Thymus (tissue), 11 donors: Measurements from ENCODE around the gene LRMDA. TPM values are rescaled to one million over a fixed set of nuclear protein-coding genes. Genes with fewer than 3 reads are reported as not detected.

ENCODE experiments used
- DNase-seq, 9 donors: peaks; one replicate each; pipeline ENCODE4 v3.0.0-alpha.2; 2013; ENCODE audit warnings: low spot score in 9 of 9, low read depth in 6 of 9, missing footprints in 1 of 9
- H3K27ac ChIP-seq, 2 donors: one replicate each; pipeline ENCODE4 v1.5.1; 2013; ENCODE audit warnings: control low read depth in 1 of 2, low read depth in 1 of 2, low read length in 1 of 2, mild to moderate bottlenecking in 1 of 2, moderate library complexity in 1 of 2
- H3K27me3 ChIP-seq, 2 donors: one replicate each; pipeline ENCODE4 v1.5.1; 2013; ENCODE audit warnings: low read length in 1 of 2; ENCODE audit not compliant: control insufficient read depth in 2 of 2, insufficient read depth in 1 of 2
- H3K36me3 ChIP-seq, 2 donors: one replicate each; pipeline ENCODE4 v1.5.1; 2013; ENCODE audit warnings: low read length in 1 of 2, mild to moderate bottlenecking in 1 of 2, moderate library complexity in 1 of 2; ENCODE audit not compliant: control insufficient read depth in 2 of 2, insufficient read depth in 2 of 2
- H3K4me1 ChIP-seq, 2 donors: one replicate each; pipeline ENCODE4 v1.5.1; 2013; ENCODE audit warnings: low read length in 2 of 2; ENCODE audit not compliant: control insufficient read depth in 2 of 2, insufficient read depth in 2 of 2
- H3K4me3 ChIP-seq, 2 donors: one replicate each; pipeline ENCODE4 v1.5.1; 2013; ENCODE audit warnings: low read length in 2 of 2, control low read depth in 1 of 2, mild to moderate bottlenecking in 1 of 2
- H3K9me3 ChIP-seq, 2 donors: one replicate each; pipeline ENCODE4 v1.5.1; 2013; ENCODE audit warnings: low read length in 1 of 2, mild to moderate bottlenecking in 1 of 2; ENCODE audit not compliant: control insufficient read depth in 2 of 2, insufficient read depth in 1 of 2
- WGBS: extraction: QIAGEN DNeasy Blood & Tissue Kit; methylation state at CpG from one replicate; pipeline ENCODE4 v1.1.7; 2013; 5-methylcytosine and 5-hydroxymethylcytosine counted together
- polyA plus RNA-seq: library from polyadenylated mRNA; stranded (reverse); fragments of 200-250 nt; gene quantifications from one replicate; pipeline ENCODE4 v1.2.3, GENCODE V29; 2013
- total RNA-seq: library from RNA; stranded (reverse); fragments of 120-200 nt; gene quantifications from one replicate; pipeline ENCODE4 v1.2.4, GENCODE V29; 2013
- donor health status: healthy.

LRMDA gene
- total and polyA plus RNA-seq, 2 donors: 2.5 to 4.6 TPM

DNA sequence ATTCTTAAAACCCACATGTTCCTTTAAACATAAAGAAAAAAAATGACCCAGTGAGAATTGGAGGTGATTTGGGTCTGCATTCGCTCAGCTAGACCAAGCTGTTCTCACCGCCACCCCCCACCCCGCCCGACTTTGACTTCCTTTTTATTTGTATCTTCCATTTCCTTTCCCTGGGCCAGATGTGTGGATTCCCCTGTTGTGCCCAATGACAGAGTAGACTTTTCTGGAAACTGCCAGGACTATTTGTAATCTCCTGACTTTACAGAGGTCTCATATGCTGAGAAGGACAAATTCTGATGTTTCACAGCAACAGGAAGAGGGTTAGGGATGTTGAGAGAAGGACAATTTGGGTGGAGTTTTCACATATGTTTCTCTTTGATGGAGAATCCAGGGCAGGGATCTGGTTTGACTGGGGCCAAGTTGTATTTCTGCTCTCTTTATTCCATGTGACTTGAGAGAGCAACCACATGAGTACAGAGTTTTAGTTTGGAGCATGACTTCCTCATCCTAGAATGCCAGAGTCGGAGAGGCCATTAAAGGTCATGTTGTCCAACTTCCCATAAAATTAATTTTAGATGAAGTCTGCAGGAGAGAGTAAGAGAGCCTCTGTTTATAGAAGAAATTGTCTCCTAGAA is 1023.2 kb downstream of the LRMDA start:
- 85% methylated on average over 5 of the region's 5 CpGs for WGBS

DNA sequence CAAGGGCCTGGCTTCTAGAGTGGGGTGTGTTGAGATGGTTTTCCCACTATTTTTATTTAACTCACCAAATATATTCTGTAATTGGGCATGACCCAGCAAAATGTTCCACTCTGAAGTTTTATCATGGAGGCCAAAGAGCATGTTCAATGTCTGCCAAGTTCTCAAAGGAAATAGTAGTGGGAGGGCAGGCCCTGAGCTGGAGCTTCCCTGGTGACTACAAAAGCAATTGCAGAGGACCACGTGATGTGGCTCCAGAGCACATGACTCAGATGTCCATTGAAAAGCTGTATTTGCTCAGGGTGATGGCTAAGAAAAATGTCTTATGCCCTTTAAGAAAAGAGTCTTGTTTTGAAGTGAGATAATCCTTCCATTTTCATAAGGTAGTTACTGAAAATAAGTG is 1024.8 kb downstream of the LRMDA start:
- no peak overlapping the region for H3K27ac ChIP-seq
- no peak overlapping the region for H3K4me3 ChIP-seq
- H3K36me3 ChIP-seq: no peaks in the 10 kb centered on the region
- H3K27me3 ChIP-seq: no peaks in the 10 kb centered on the region
- H3K9me3 ChIP-seq: no peaks in the 10 kb centered on the region
- 94% methylated on average over 1 of the region's 1 CpG for WGBS
- no peaks in the 10 kb centered on the region for H3K4me1 ChIP-seq
- no peak for DNase-seq

More for the DNA sequence above, 1023.2 kb downstream of the LRMDA start:
- Histone ChIP-seq H3K27me3 (no peaks in the 10 kb centered on the region), H3K27ac (no peak overlapping the region), H3K4me1 (no peaks in the 10 kb centered on the region), H3K36me3 (no peaks in the 10 kb centered on the region), H3K4me3 (no peak overlapping the region), H3K9me3 (no peaks in the 10 kb centered on the region)
- DNase-seq: no peak

DNA sequence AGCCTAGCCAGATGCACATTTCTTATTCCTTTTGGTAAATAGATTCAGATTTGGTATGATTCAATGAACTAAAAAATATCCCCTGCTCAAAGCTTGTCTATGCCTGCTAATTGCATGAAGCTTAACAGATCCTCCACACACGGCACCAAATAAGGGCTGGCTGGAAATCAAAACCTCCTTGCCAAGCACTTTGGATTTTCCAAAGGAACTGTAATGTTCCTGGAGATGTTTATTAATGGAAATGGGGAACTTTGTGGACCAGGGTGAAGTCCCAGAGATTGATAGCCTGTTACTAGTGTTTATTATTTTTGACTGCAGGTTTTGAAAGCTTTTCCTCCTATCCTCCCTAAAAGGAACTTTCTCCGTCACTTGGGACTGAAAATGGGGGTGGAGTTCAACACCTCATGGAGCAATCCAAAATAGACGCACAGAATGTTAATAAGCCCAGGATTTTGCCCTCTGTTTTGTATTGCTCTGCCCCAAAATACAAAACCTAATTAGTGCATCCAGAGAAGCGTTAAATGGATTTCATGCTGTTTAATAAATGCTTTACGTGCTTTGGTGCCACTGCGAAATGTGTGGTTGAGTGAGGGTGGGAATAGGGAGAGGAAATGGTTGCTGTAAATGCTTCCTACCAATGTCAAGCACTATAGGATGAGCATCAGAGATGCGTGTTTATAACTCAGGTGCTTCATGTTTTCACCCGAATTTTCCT is 1027.7 kb downstream of the LRMDA start:
- Histone ChIP-seq H3K4me3 (no peak overlapping the region), H3K27ac (no peak overlapping the region), H3K36me3 (no peaks in the 10 kb centered on the region), H3K9me3 (no peaks in the 10 kb centered on the region), H3K27me3 (no peaks in the 10 kb centered on the region), H3K4me1 (no peaks in the 10 kb centered on the region)
- no peak for DNase-seq
- WGBS: 95% methylated on average over 8 of the region's 8 CpGs

DNA sequence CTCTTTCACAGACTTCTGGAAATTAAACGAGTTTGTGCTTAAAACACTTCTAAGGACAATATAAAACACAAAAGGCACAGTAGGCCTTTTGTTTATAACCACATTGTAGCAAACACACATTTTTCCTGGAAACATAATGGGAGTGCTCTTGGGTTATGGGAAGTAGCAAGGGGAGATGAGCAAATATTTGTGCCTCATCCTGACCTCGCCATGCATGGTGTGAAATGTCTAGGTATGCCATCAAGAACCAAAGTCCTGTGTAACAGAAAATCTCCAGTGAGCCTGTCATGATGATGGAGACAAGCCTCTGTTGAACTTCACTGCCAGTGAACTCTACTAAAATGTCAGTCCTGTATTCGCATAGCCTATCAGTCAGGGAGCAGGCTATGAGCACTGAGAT is 1029.6 kb downstream of the LRMDA start:
- no peaks in the 10 kb centered on the region for H3K4me1 ChIP-seq
- WGBS: 91% methylated on average over 3 of the region's 3 CpGs
- no peaks in the 10 kb centered on the region for H3K27me3 ChIP-seq
- H3K27ac ChIP-seq: no peak overlapping the region
- H3K4me3 ChIP-seq: no peak overlapping the region
- no peaks in the 10 kb centered on the region for H3K9me3 ChIP-seq
- DNase-seq: no peak
- H3K36me3 ChIP-seq: no peaks in the 10 kb centered on the region

DNA sequence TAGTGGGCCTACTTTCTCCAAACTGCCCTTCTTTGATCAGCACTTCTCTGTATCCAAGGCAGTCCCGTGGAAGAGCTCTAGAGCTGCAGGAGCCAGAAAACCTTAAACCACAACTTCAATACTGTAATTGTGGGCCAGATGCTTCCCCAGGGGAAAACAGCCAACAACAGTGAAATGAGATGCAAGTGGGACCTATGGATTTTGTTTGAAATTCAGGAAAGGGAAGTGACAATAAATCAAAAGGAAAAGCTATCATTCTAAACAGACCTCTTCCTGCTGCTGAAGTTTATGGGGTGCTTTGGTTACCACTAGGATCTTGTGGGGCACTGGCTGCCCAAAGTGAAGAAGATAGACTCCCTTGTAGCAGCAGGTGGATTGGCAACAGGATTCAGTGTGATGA is 1031.7 kb downstream of the LRMDA start:
- H3K36me3 ChIP-seq: no peaks in the 10 kb centered on the region
- WGBS: 22% methylated on average over 1 of the region's 1 CpG
- H3K27ac ChIP-seq: no peak overlapping the region

DNA sequence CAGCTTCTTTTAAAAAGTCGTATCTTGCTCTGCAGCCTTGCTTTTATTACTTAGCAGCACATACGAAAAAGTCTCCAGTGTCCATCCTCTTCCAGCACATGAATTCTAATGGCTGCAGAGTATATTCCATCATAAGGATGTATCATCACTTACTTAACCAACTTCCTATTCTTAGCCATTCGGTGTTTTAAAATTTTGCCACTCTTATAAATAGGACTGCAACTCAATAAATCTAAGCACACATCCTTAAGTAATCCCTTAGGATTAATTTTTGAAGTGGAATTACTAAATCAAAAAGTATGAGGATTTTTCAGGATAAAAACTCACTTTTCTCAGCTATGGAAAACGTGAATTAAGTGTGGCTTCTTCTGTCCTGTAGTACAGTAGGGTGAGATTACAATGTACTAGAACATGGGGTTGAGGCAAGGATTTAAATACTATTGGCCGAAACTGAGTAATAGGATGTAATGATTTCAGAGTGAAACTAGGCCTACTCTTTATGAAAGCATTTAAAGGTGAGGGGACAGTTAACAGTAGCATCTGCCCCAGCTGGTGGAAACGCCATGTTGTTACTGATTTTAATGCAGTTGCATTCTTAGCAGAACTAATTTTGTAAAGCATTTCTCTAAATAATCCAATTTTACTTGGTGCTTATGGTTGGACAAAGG is 1035.5 kb downstream of the LRMDA start:
- 91% methylated on average over 6 of the region's 6 CpGs for WGBS
- Histone ChIP-seq H3K27ac (no peak overlapping the region), H3K4me3 (no peak overlapping the region), H3K4me1 (no peaks in the 10 kb centered on the region), H3K9me3 (no peaks in the 10 kb centered on the region), H3K27me3 (no peaks in the 10 kb centered on the region), H3K36me3 (no peaks in the 10 kb centered on the region)
- DNase-seq: no peak

More for the DNA sequence above, 1031.7 kb downstream of the LRMDA start:
- H3K4me3 ChIP-seq: no peak overlapping the region
- H3K9me3 ChIP-seq: no peaks in the 10 kb centered on the region
- no peak for DNase-seq
- H3K4me1 ChIP-seq: no peaks in the 10 kb centered on the region
- no peaks in the 10 kb centered on the region for H3K27me3 ChIP-seq

DNA sequence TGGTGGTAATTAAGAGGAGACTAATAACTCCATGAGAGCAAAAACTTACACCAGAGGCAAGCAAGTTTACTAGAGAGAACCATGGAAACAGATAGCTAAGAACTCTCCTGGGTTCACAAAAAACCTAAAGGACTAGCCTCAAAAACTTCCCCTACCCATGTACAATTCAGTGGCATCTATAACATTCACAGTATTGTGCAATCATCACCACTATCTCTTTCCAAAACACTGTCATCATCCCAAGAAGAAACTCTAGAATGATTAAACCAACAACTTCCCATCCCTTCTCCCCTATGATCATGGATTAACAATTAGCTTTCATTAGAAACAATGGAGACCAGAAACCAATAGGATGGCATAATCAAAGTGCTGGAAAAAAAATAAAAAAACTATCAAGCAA is 1038.3 kb downstream of the LRMDA start:
- Histone ChIP-seq H3K4me1 (no peaks in the 10 kb centered on the region), H3K36me3 (no peaks in the 10 kb centered on the region), H3K9me3 (no peaks in the 10 kb centered on the region), H3K27ac (no peak overlapping the region), H3K4me3 (no peak overlapping the region), H3K27me3 (no peaks in the 10 kb centered on the region)
- DNase-seq: no peak

DNA sequence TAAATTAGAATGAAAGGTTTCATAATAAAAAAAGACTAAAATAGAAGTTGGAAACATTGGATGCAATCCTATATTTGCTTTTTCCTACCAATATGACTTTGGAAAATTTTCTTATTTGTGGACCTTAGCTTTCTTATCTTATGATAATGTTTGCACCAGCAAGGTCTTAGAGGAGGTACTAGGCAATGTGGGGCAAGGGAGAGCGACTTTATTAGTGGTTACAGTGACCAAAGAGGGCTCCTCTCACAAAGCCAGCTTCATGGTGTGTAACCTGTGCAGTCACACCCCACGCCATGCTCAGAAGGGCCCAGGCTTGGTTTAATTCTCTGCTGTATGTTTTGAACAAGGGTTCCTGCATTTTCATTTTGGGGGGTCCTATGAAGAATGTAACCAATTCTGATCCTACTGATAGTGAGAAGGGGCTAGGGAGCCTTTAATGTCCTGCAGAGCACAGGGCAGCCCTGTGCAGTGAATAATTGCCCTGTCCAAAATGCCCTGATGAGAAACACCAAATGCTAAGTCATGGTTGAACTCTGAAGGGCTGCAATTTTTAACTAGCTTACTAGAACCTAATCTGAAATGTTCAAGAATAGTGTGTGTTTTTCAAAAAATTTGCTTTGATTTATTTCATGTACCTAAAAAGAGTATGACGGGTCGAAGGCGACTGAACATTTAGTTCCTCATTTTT is 1047.8 kb downstream of the LRMDA start:
- 59% methylated on average over 5 of the region's 5 CpGs for WGBS
- Histone ChIP-seq H3K4me1 (no peaks in the 10 kb centered on the region), H3K36me3 (no peaks in the 10 kb centered on the region), H3K4me3 (no peak overlapping the region), H3K9me3 (no peaks in the 10 kb centered on the region), H3K27ac (no peak overlapping the region), H3K27me3 (no peaks in the 10 kb centered on the region)
- no peak for DNase-seq

DNA sequence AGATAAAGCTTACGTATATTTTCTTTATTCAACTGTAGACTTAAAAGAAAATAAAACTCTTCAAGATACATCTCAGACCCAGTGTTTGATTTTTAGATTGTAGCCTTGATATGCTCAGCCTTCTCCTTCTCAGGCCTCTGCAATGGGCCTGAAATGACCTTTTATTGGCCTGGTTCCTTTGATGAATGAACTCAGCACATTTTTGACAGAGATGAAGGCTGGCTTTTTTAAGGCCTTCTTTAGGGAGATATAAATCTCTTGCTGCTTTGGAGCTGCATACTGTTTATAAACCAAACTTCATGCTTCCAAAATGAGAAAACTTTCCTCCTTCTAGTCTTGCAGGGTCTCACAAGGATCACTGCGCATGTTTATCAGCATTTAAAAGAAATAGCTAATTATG is 1049.8 kb downstream of the LRMDA start:
- DNase-seq: no peak
- Histone ChIP-seq H3K27ac (no peak overlapping the region), H3K9me3 (no peaks in the 10 kb centered on the region), H3K4me1 (no peaks in the 10 kb centered on the region), H3K36me3 (no peaks in the 10 kb centered on the region), H3K27me3 (no peaks in the 10 kb centered on the region), H3K4me3 (no peak overlapping the region)
- WGBS: 94% methylated on average over 2 of the region's 2 CpGs
